ENCODE results near the gene CCDC187. TPM values are rescaled to one million over a fixed set of nuclear protein-coding genes. Genes with fewer than 3 reads are reported as not detected.

The CCDC187 gene
- total and polyA plus RNA-seq, 2 of the 4 experiments (the other 2 are of a cell fraction): not detected

DNA sequence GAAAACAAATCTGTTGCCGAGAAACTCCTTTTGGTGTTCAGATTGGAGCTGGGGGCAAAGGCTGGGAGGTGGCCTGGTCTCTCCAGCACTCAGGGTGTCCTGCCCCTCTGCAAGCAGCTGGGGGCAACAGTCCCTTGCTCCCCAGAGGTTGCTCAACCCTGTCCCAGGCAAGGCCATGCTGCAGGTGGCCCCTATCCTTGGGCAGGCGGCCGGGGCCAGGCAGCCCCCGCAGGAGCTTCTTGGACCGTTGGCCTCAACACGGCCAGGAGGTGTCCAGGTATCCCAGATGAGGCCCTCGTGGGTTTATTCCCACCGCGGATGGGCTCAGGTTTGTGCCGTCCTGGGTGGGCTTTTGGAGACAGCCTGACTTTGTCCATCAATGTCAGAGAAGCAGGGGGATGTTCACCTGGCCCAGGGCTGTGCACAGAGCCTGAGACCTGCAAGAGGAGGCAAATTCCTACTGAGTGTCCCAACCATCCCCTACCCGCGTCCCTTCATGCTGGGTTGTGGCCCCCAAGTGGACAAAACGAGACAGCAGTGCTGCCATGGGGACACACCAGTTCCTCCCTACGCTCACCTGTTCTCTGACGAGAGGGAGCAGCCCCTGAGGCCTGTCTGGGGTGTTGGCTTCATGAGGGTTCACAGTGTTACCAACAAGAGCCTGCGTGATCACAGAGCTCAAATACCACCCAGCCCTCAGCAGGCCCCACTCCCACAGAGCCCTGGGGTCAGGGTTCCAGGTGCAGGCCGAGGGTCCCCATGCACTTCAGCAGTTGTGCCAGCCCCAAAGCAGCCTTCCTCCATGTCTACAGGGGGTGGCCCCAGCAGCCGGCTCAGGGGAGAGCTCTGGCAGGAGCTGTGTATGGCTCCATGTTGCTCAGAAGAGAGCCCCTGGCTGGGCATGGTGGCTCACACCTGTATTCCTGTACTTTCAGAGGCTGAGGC, 9.5 kb upstream of the CCDC187 start:
- 82% methylated on average over 9 of the region's 18 CpGs; no CpG with 5 or more reads in 1 of the 2 experiments for WGBS, 2 experiments (ENCODE audit: extremely low coverage in 2 of 2, insufficient read length in 1 of 2)
- no peak overlapping the region for H4K8ac ChIP-seq (ENCODE audit: low read depth in 2 of 2, low read length in 2 of 2)
- peaks cover 3% of the 10 kb centered on the region; the same call in 1 of the 2 replicates for H3K9me1 ChIP-seq (ENCODE audit: insufficient read depth, low read length)
- no peak overlapping the region for H3K18ac ChIP-seq (ENCODE audit: low read depth, low read length)
- intact Hi-C loops (cut with micrococcal nuclease) (no loop called here), in situ Hi-C loops (cut with MboI; ENCODE audit: low sequenced_read_pairs) (no loop called here), dilution Hi-C loops (cut with HindIII; ENCODE audit: low sequenced_read_pairs, unreplicated experiment) (no loop called here)
- no peak overlapping the region for H3K56ac ChIP-seq (ENCODE audit: extremely low read depth, insufficient read depth, low read length)
- peak overlapping the region; percentile 42 for H2AK9ac ChIP-seq (replicated peaks; ENCODE audit: low read depth, low read length, poor library complexity)
- H3K23ac ChIP-seq (ENCODE audit: low read depth, low read length): no peak overlapping the region
- no peaks in the 10 kb centered on the region for H3K27me3 ChIP-seq (ENCODE audit: control insufficient read depth, insufficient read depth, low read length)
- no peaks in the 10 kb centered on the region for H4K20me1 ChIP-seq (ENCODE audit: insufficient read depth, low read length)
- no peak overlapping the region for H2BK120ac ChIP-seq (ENCODE audit: low read depth, low read length)
- H4K5ac ChIP-seq (ENCODE audit: low read depth, low read length): no peak overlapping the region
- no TSS peak for BruUV-seq (replicated peaks)
- H3K27ac ChIP-seq (ENCODE audit: insufficient read depth, low read length): no peak overlapping the region
- no peak overlapping the region for H4K91ac ChIP-seq (ENCODE audit: insufficient read depth, low read depth, low read length)
- no peak overlapping the region; the same call in 1 of the 2 replicates for H2AK5ac ChIP-seq (ENCODE audit: low read depth, low read length)
- H3K36me3 ChIP-seq (ENCODE audit: control insufficient read depth, insufficient read depth, low read length): no peaks in the 10 kb centered on the region
- peaks cover 3% of the 10 kb centered on the region; the same call in 1 of the 2 replicates for H3K4me1 ChIP-seq (ENCODE audit: control insufficient read depth, insufficient read depth, low read length)
- no peak for ATAC-seq (ENCODE audit: low read depth)
- TF ChIP-seq CEBPB (IDR thresholded peaks at IDR 0.05; ENCODE audit: low read depth, low read length): no peak
- TF ChIP-seq, protein P1, sequence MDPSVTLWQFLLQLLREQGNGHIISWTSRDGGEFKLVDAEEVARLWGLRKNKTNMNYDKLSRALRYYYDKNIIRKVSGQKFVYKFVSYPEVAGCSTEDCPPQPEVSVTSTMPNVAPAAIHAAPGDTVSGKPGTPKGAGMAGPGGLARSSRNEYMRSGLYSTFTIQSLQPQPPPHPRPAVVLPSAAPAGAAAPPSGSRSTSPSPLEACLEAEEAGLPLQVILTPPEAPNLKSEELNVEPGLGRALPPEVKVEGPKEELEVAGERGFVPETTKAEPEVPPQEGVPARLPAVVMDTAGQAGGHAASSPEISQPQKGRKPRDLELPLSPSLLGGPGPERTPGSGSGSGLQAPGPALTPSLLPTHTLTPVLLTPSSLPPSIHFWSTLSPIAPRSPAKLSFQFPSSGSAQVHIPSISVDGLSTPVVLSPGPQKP (IDR thresholded peaks at IDR 0.05; ENCODE audit: borderline replicate concordance, low read depth, low read length): no peak
- no peak for TF ChIP-seq MXI1 (IDR thresholded peaks at IDR 0.05; ENCODE audit: borderline replicate concordance, low read depth, low read length)
- TF ChIP-seq, protein P2, sequence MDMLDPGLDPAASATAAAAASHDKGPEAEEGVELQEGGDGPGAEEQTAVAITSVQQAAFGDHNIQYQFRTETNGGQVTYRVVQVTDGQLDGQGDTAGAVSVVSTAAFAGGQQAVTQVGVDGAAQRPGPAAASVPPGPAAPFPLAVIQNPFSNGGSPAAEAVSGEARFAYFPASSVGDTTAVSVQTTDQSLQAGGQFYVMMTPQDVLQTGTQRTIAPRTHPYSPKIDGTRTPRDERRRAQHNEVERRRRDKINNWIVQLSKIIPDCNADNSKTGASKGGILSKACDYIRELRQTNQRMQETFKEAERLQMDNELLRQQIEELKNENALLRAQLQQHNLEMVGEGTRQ (IDR thresholded peaks at IDR 0.05; ENCODE audit: low read depth, low read length): no peak
- no peak for TF ChIP-seq FOS (IDR thresholded peaks at IDR 0.05; ENCODE audit: low read depth, low read length)
- TF ChIP-seq BHLHE40 (IDR thresholded peaks at IDR 0.05; ENCODE audit: low read depth, low read length): no peak
- TF ChIP-seq CHD1 (IDR thresholded peaks at IDR 0.05; ENCODE audit: low read depth, low read length): no peak
- no peak for TF ChIP-seq SMC3 (IDR thresholded peaks at IDR 0.05; ENCODE audit: low read depth, low read length)
- no peak for TF ChIP-seq RAD21 (IDR thresholded peaks at IDR 0.05; ENCODE audit: low read length)
- TF ChIP-seq NFE2L2 (IDR thresholded peaks at IDR 0.05; ENCODE audit: low read depth, low read length): no peak
- CTCF ChIA-PET: interaction anchor here (0.6 to 1.6 kb wide), 8 partner anchors 10 to 201 kb away, joined by 3 to 5 read pairs (median 3); no protein-coding TSS in a partner anchor
- H3K9ac ChIP-seq (ENCODE audit: low read depth, low read length): no peak overlapping the region
- no peaks in the 10 kb centered on the region for H3K79me1 ChIP-seq (ENCODE audit: low read depth in 1 of 2, low read length in 2 of 2)
- no peak overlapping the region for H2AFZ ChIP-seq (replicated peaks; ENCODE audit: low read length, poor library complexity)
- POLR2A ChIA-PET (ENCODE audit: unreplicated experiment): interaction anchor here (0.6 kb wide), 2 partner anchors 50 kb away, joined by 3 to 4 read pairs; no protein-coding TSS in a partner anchor
- no peak overlapping the region for H3K4ac ChIP-seq (ENCODE audit: low read depth, low read length)
- H2BK15ac ChIP-seq (ENCODE audit: low read depth, low read length): no peak overlapping the region
- no peak overlapping the region for H2BK5ac ChIP-seq (ENCODE audit: low read depth, low read length, poor library complexity, severe bottlenecking)
- no peak overlapping the region for H3K4me2 ChIP-seq (ENCODE audit: low read depth, low read length)
- H3K4me3 ChIP-seq (ENCODE audit: insufficient read depth, low read depth, low read length): no peak overlapping the region
- no peak overlapping the region for H2BK20ac ChIP-seq (ENCODE audit: low read depth, low read length)
- no peak for DNase-seq
- H3K9me3 ChIP-seq (ENCODE audit: control insufficient read depth, insufficient read depth, low read length): peaks cover 15% of the 10 kb centered on the region
- no peak overlapping the region for H3K14ac ChIP-seq (replicated peaks; ENCODE audit: low read depth, low read length)
